ENCODE data around the gene MAEA.
A peak's percentile ranks its signal among the peaks of the same experiment; 100 is the strongest.

MAEA gene

GRCh38 chr4:1305781-1306455 is 16.2 kb downstream of the MAEA start:
- no peak overlapping the region for H3K4me3 ChIP-seq (ENCODE audit: low read depth, low read length)
- TF ChIP-seq CTCF (IDR thresholded peaks at IDR 0.05; ENCODE audit: low read depth, low read length), result no peak

GRCh38 chr4:1307951-1308735 is 18.5 kb downstream of the MAEA start:
- no peak for TF ChIP-seq CTCF (IDR thresholded peaks at IDR 0.05; ENCODE audit: low read depth, low read length)
- no peak overlapping the region for H3K4me3 ChIP-seq (ENCODE audit: low read depth, low read length)

GRCh38 chr4:1309261-1310010 is 19.7 kb downstream of the MAEA start:
- no peak for TF ChIP-seq CTCF (IDR thresholded peaks at IDR 0.05; ENCODE audit: low read depth, low read length)
- peak overlapping the region; percentile 49 for H3K4me3 ChIP-seq (ENCODE audit: low read depth, low read length)

GRCh38 chr4:1310031-1310795 is 20.5 kb downstream of the MAEA start:
- peak overlapping the region; percentile 49 for H3K4me3 ChIP-seq (ENCODE audit: low read depth, low read length)
- no peak for TF ChIP-seq CTCF (IDR thresholded peaks at IDR 0.05; ENCODE audit: low read depth, low read length)

GRCh38 chr4:1310796-1311631 is 21.3 kb downstream of the MAEA start:
- no peak overlapping the region for H3K4me3 ChIP-seq (ENCODE audit: low read depth, low read length)
- no peak for TF ChIP-seq CTCF (IDR thresholded peaks at IDR 0.05; ENCODE audit: low read depth, low read length)

GRCh38 chr4:1312821-1313640 is 23.3 kb downstream of the MAEA start:
- H3K4me3 ChIP-seq (ENCODE audit: low read depth, low read length), result no peak overlapping the region
- no peak for TF ChIP-seq CTCF (IDR thresholded peaks at IDR 0.05; ENCODE audit: low read depth, low read length)

Data from WI38 (cell line).